ENCODE measurements around the gene TRIM67.

- TF ChIP-seq POLR2AphosphoS5 (IDR thresholded peaks at IDR 0.05; ENCODE audit: low read depth, low read length) = no peak
- no peak for TF ChIP-seq POLR2A (IDR thresholded peaks at IDR 0.05; ENCODE audit: low read depth, low read length)
Observed at GRCh38 chr1:231226156-231226555, 64.3 kb downstream of the TRIM67 start.
